HepG2 (cell line): ENCODE measurements around the gene SERTAD3. TPM values are rescaled to one million over a fixed set of nuclear protein-coding genes. Genes with fewer than 3 reads are reported as not detected.

Source experiments
- CHD2 ChIP-seq: IDR thresholded peaks from 2 replicates; pipeline ENCODE4 v1.6.1; 2011; ENCODE audit warnings: low read depth, low read length, improper control_type of control experiment
- FOXJ3 ChIP-seq: sonication (generic); formaldehyde crosslinking; IDR thresholded peaks from 2 replicates; pipeline ENCODE4 v1.4.0; 2020; ENCODE audit warnings: missing genetic modification reagents, mild to moderate bottlenecking, borderline replicate concordance
- KMT2B ChIP-seq: IDR thresholded peaks from 2 replicates; pipeline ENCODE4 v1.6.1; 2016; ENCODE audit warnings: missing genetic modification reagents, missing compliant biosample characterization
- MEIS2 ChIP-seq: sonication (generic); formaldehyde crosslinking; IDR thresholded peaks from 2 replicates; pipeline ENCODE4 v1.9.0; 2021; ENCODE audit warnings: mild to moderate bottlenecking, missing genetic modification reagents
- NFE2L2 ChIP-seq: fragments of 150-350 bp; IDR thresholded peaks from 2 replicates; pipeline ENCODE4 v1.6.1; 2014; ENCODE audit warnings: low read length
- NR3C1 ChIP-seq: sonication (generic); formaldehyde crosslinking; IDR thresholded peaks from 2 replicates; pipeline ENCODE4 v1.4.0; 2020; ENCODE audit warnings: missing genetic modification reagents
- PHF20 ChIP-seq: sonication (generic); formaldehyde crosslinking; IDR thresholded peaks from 2 replicates; pipeline ENCODE4 v1.5.0; 2020; ENCODE audit warnings: mild to moderate bottlenecking, missing genetic modification reagents
- RAD51 ChIP-seq: fragments of 450-650 bp; IDR thresholded peaks from 2 replicates; pipeline ENCODE4 v1.6.1; 2016; ENCODE audit warnings: borderline replicate concordance
- SMARCC2 ChIP-seq: fragments of 450-650 bp; IDR thresholded peaks from 2 replicates; pipeline ENCODE4 v1.6.1; 2017; ENCODE audit warnings: antibody characterized with exemption, mild to moderate bottlenecking
- SNRNP70 ChIP-seq: fragments of 200-400 bp; formaldehyde crosslinking; IDR thresholded peaks from 2 replicates; pipeline ENCODE4 v1.6.1; 2017; ENCODE audit warnings: mild to moderate bottlenecking, low read depth, low read length, moderate library complexity
- SOX5 ChIP-seq: IDR thresholded peaks from 2 replicates; pipeline ENCODE4 v1.6.1; 2016; ENCODE audit warnings: borderline replicate concordance
- SP1 ChIP-seq, 2 experiments: fragments of 450-650 bp in 1 of 2; sonication (generic) in 1 of 2; formaldehyde crosslinking in 1 of 2; IDR thresholded peaks; 2 replicates each; pipeline versions ENCODE4 v1.4.0 to v1.6.1; 2016 to 2020; ENCODE audit warnings: missing genetic modification reagents in 1 of 2
- ZIK1 ChIP-seq: sonication (generic); formaldehyde crosslinking; IDR thresholded peaks from 2 replicates; pipeline ENCODE4 v1.5.0; 2020; ENCODE audit warnings: mild to moderate bottlenecking, low read depth, missing genetic modification reagents, borderline replicate concordance
- ZNF101 ChIP-seq: sonication (generic); formaldehyde crosslinking; IDR thresholded peaks from 2 replicates; pipeline ENCODE4 v1.4.0; 2020; ENCODE audit warnings: mild to moderate bottlenecking, low read depth, missing genetic modification reagents, borderline replicate concordance
- ZNF292 ChIP-seq: sonication (generic); formaldehyde crosslinking; IDR thresholded peaks from 2 replicates; pipeline ENCODE4 v1.8.1; 2022; ENCODE audit warnings: mild to moderate bottlenecking, low read depth, missing genetic modification reagents, borderline replicate concordance
- ZNF670 ChIP-seq: sonication (generic); formaldehyde crosslinking; IDR thresholded peaks from 2 replicates; pipeline ENCODE4 v1.8.0; 2022; ENCODE audit warnings: mild to moderate bottlenecking, missing genetic modification reagents, borderline replicate concordance
- ZNF703 ChIP-seq: sonication (generic); formaldehyde crosslinking; IDR thresholded peaks from 2 replicates; pipeline ENCODE4 v1.5.1; 2020; ENCODE audit warnings: missing genetic modification reagents, mild to moderate bottlenecking, moderate library complexity, borderline replicate concordance
- ZUFSP ChIP-seq: sonication (generic); formaldehyde crosslinking; IDR thresholded peaks from 2 replicates; pipeline ENCODE4 v1.9.0; 2021; ENCODE audit warnings: missing genetic modification reagents, mild to moderate bottlenecking, borderline replicate concordance
- ZZZ3 ChIP-seq: sonication (generic); formaldehyde crosslinking; IDR thresholded peaks from 2 replicates; pipeline ENCODE4 v1.4.0; 2020; ENCODE audit warnings: missing genetic modification reagents, mild to moderate bottlenecking, borderline replicate concordance
- polyA plus RNA-seq, 8 experiments: library from polyadenylated mRNA; depleted of rRNA in 3 of 8; stranded (reverse) in 7 of 8; unstranded in 1 of 8; fragments of >200 nt; fragmentation: Illumina TruSeq in 4 of 8; extraction: Trizol in 4 of 8; gene quantifications; 2 replicates each; pipeline versions ENCODE4 v1.2.1 to v1.2.3, GENCODE V29; 2011 to 2016; ENCODE audit warnings: low read depth in 4 of 8, missing spikeins in 1 of 8, mixed read lengths in 1 of 8; ENCODE audit not compliant: insufficient read depth in 1 of 8
- total RNA-seq, 5 experiments: library from RNA; depleted of rRNA; stranded (reverse); fragments of >200 nt; fragmentation: Illumina TruSeq; extraction: Trizol; gene quantifications; 2 replicates each; pipeline ENCODE4 v1.2.3, GENCODE V29; 2016; ENCODE audit warnings: low read depth in 1 of 5
- TF ChIP-seq, protein P1 (sequence below): sonication (generic); formaldehyde crosslinking; IDR thresholded peaks from 2 replicates; pipeline ENCODE4 v1.4.0; 2020; ENCODE audit warnings: missing genetic modification reagents
- TF ChIP-seq, protein P2 (sequence below): sonication (generic); formaldehyde crosslinking; IDR thresholded peaks from 2 replicates; pipeline ENCODE4 v1.5.0; 2020; ENCODE audit warnings: missing genetic modification reagents
- TF ChIP-seq, protein P3 (sequence below): sonication (generic); formaldehyde crosslinking; IDR thresholded peaks from 2 replicates; pipeline ENCODE4 v1.5.0; 2020; ENCODE audit warnings: missing genetic modification reagents
- TF ChIP-seq, protein P4 (sequence below): sonication (generic); formaldehyde crosslinking; IDR thresholded peaks from 2 replicates; pipeline ENCODE4 v1.8.1; 2023; ENCODE audit warnings: mild to moderate bottlenecking, missing genetic modification reagents

The SERTAD3 gene
- total and polyA plus RNA-seq, 2 of the 13 experiments (the other 11 are each of a cell fraction or from before 2014, with no cell fraction given) = 9.6 to 16.9 TPM

- TF ChIP-seq, protein P1, sequence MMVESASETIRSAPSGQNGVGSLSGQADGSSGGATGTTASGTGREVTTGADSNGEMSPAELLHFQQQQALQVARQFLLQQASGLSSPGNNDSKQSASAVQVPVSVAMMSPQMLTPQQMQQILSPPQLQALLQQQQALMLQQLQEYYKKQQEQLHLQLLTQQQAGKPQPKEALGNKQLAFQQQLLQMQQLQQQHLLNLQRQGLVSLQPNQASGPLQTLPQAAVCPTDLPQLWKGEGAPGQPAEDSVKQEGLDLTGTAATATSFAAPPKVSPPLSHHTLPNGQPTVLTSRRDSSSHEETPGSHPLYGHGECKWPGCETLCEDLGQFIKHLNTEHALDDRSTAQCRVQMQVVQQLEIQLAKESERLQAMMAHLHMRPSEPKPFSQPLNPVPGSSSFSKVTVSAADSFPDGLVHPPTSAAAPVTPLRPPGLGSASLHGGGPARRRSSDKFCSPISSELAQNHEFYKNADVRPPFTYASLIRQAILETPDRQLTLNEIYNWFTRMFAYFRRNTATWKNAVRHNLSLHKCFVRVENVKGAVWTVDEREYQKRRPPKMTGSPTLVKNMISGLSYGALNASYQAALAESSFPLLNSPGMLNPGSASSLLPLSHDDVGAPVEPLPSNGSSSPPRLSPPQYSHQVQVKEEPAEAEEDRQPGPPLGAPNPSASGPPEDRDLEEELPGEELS = peak; percentile 19; the same call in 1 of the 2 replicates
- TF ChIP-seq SMARCC2 (no peak), NFE2L2 (no peak), CHD2 (no peak), ZNF101 (no peak), KMT2B (CRISPR knock-in tag) (no peak), ZNF670 (no peak), NR3C1 (CRISPR knock-in tag) (no peak), SOX5 (CRISPR knock-in tag) (peak; percentile 67; the same call in 1 of the 2 replicates), SP1 (IDR thresholded peaks at IDR 0.05) (no peak), SP1 (CRISPR knock-in tag; IDR thresholded peaks at IDR 0.05) (peak; percentile 58), PHF20 (CRISPR knock-in tag) (no peak), ZIK1 (CRISPR knock-in tag) (no peak), SNRNP70 (no peak), ZUFSP (CRISPR knock-in tag) (no peak), ZNF703 (CRISPR knock-in tag) (no peak), FOXJ3 (CRISPR knock-in tag) (0 out of 2 replicates have a peak, but pooled peaks have one; percentile 24), RAD51 (no peak), ZZZ3 (no peak), MEIS2 (no peak), ZNF292 (no peak)
- TF ChIP-seq, protein P2, sequence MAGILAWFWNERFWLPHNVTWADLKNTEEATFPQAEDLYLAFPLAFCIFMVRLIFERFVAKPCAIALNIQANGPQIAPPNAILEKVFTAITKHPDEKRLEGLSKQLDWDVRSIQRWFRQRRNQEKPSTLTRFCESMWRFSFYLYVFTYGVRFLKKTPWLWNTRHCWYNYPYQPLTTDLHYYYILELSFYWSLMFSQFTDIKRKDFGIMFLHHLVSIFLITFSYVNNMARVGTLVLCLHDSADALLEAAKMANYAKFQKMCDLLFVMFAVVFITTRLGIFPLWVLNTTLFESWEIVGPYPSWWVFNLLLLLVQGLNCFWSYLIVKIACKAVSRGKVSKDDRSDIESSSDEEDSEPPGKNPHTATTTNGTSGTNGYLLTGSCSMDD (CRISPR knock-in tag) = no peak
- TF ChIP-seq, protein P3, sequence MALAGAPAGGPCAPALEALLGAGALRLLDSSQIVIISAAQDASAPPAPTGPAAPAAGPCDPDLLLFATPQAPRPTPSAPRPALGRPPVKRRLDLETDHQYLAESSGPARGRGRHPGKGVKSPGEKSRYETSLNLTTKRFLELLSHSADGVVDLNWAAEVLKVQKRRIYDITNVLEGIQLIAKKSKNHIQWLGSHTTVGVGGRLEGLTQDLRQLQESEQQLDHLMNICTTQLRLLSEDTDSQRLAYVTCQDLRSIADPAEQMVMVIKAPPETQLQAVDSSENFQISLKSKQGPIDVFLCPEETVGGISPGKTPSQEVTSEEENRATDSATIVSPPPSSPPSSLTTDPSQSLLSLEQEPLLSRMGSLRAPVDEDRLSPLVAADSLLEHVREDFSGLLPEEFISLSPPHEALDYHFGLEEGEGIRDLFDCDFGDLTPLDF = no peak
- TF ChIP-seq, protein P4, sequence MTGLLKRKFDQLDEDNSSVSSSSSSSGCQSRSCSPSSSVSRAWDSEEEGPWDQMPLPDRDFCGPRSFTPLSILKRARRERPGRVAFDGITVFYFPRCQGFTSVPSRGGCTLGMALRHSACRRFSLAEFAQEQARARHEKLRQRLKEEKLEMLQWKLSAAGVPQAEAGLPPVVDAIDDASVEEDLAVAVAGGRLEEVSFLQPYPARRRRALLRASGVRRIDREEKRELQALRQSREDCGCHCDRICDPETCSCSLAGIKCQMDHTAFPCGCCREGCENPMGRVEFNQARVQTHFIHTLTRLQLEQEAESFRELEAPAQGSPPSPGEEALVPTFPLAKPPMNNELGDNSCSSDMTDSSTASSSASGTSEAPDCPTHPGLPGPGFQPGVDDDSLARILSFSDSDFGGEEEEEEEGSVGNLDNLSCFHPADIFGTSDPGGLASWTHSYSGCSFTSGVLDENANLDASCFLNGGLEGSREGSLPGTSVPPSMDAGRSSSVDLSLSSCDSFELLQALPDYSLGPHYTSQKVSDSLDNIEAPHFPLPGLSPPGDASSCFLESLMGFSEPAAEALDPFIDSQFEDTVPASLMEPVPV (CRISPR knock-in tag) = no peak
Observed at GRCh38 chr19:40416918-40417642, 27.1 kb downstream of the SERTAD3 start (continued).
